Neural cell (in vitro differentiated cells): ENCODE measurements around the gene PRKG1. TPM values are rescaled to one million over a fixed set of nuclear protein-coding genes. Genes with fewer than 3 reads are reported as not detected.

Source experiments
- H2AFZ ChIP-seq: fragments of 200-600, 300-800 bp; sonication (generic), shearing (Covaris generic); 2 replicates; pipeline ENCODE4 v1.6.0; 2014; ENCODE audit warnings: low read depth, mild to moderate bottlenecking, antibody characterized with exemption, low read length, moderate library complexity
- H3F3A ChIP-seq: fragments of 200-600 bp; shearing (Covaris generic); 2 replicates; pipeline ENCODE4 v1.6.1; 2016; ENCODE audit warnings: mild to moderate bottlenecking, moderate library complexity, mixed read lengths, antibody characterized with exemption, low read length; ENCODE audit not compliant: insufficient read depth, poor library complexity, severe bottlenecking
- H3K27ac ChIP-seq: fragments of 200-600, 300-800 bp; sonication (generic), shearing (Covaris generic); 2 replicates; pipeline ENCODE4 v1.5.1; 2014; ENCODE audit warnings: mild to moderate bottlenecking, low read length, moderate library complexity
- H3K27me3 ChIP-seq: fragments of 300-800, 200-600 bp; sonication (generic), shearing (Covaris generic); 2 replicates; pipeline ENCODE4 v1.6.0; 2014; ENCODE audit warnings: mild to moderate bottlenecking, low read depth, low read length, moderate library complexity; ENCODE audit not compliant: insufficient read depth
- H3K36me3 ChIP-seq: fragments of 300-800, 200-600 bp; sonication (generic), shearing (Covaris generic); 2 replicates; pipeline ENCODE4 v1.5.1; 2014; ENCODE audit warnings: mild to moderate bottlenecking, antibody characterized with exemption, low read length, moderate library complexity; ENCODE audit not compliant: insufficient read depth
- H3K4me2 ChIP-seq: fragments of 300-800, 200-600 bp; sonication (generic), shearing (Covaris generic); 2 replicates; pipeline ENCODE4 v1.6.0; 2014; ENCODE audit warnings: mild to moderate bottlenecking, low read length
- H3K4me3 ChIP-seq: fragments of 300-800, 200-600 bp; sonication (generic), shearing (Covaris generic); 2 replicates; pipeline ENCODE4 v1.5.1; 2014; ENCODE audit warnings: mild to moderate bottlenecking, low read length, moderate library complexity
- H3K79me2 ChIP-seq: fragments of 200-600 bp; shearing (Covaris generic); replicated peaks from 2 replicates; pipeline ENCODE4 v1.6.0; 2014; ENCODE audit warnings: mild to moderate bottlenecking, low read length, moderate library complexity; ENCODE audit not compliant: insufficient read depth
- H3K9ac ChIP-seq: fragments of 300-800, 200-600 bp; sonication (generic), shearing (Covaris generic); 2 replicates; pipeline ENCODE4 v1.6.1; 2016; ENCODE audit warnings: mild to moderate bottlenecking, low read length, mixed read lengths
- H3K9me2 ChIP-seq: fragments of 200-600 bp; shearing (Covaris generic); 2 replicates; pipeline ENCODE4 v1.6.1; 2016; ENCODE audit warnings: mild to moderate bottlenecking, low read length, mixed read lengths; ENCODE audit not compliant: insufficient read depth
- H3K9me3 ChIP-seq: fragments of 200-600, 300-800 bp; sonication (generic), shearing (Covaris generic); 2 replicates; pipeline ENCODE4 v1.6.1; 2016; ENCODE audit warnings: mild to moderate bottlenecking, mixed run types, low read length, moderate library complexity, mixed read lengths
- H4K20me1 ChIP-seq: fragments of 200-600 bp; shearing (Covaris generic); 2 replicates; pipeline ENCODE4 v1.6.1; 2016; ENCODE audit warnings: mild to moderate bottlenecking, mixed run types; ENCODE audit not compliant: insufficient read depth
- EP300 ChIP-seq: fragments of 450-650 bp; conservative IDR thresholded peaks from 2 replicates; pipeline ENCODE4 v1.6.1; 2014; ENCODE audit warnings: antibody characterized with exemption, mild to moderate bottlenecking, moderate library complexity; ENCODE audit not compliant: poor library complexity, severe bottlenecking
- EZH2 ChIP-seq: fragments of 200-600, 300-800 bp; shearing (Covaris generic), sonication (generic); IDR thresholded peaks from 2 replicates; pipeline ENCODE4 v1.6.1; 2014; ENCODE audit warnings: antibody characterized with exemption, low read length, borderline replicate concordance, mild to moderate bottlenecking; ENCODE audit not compliant: insufficient read depth, poor library complexity, severe bottlenecking
- MXI1 ChIP-seq: fragments of 450-650 bp; conservative IDR thresholded peaks from 2 replicates; pipeline ENCODE4 v1.6.1; 2014; ENCODE audit warnings: antibody characterized with exemption, mild to moderate bottlenecking; ENCODE audit not compliant: poor library complexity, severe bottlenecking
- POLR2AphosphoS5 ChIP-seq: IDR thresholded peaks from 2 replicates; pipeline ENCODE4 v1.6.1; 2012
- RAD21 ChIP-seq: fragments of 450-650 bp; conservative IDR thresholded peaks from 2 replicates; pipeline ENCODE4 v1.6.1; 2014; ENCODE audit warnings: antibody characterized with exemption, mild to moderate bottlenecking, moderate library complexity
- REST ChIP-seq: IDR thresholded peaks from 2 replicates; pipeline ENCODE4 v1.6.1; 2012; ENCODE audit warnings: borderline replicate concordance
- SMC3 ChIP-seq: fragments of 450-650 bp; conservative IDR thresholded peaks from 2 replicates; pipeline ENCODE4 v1.6.1; 2014; ENCODE audit warnings: antibody characterized with exemption, mild to moderate bottlenecking, moderate library complexity; ENCODE audit not compliant: poor library complexity
- TAF1 ChIP-seq: IDR thresholded peaks from 2 replicates; pipeline ENCODE4 v1.6.1; 2012; ENCODE audit warnings: low read depth
- polyA plus RNA-seq: library from polyadenylated mRNA; depleted of rRNA; stranded (reverse); fragments of >200 nt; gene quantifications from 2 replicates; pipeline ENCODE4 v1.2.3, GENCODE V29; 2014
- TF ChIP-seq, protein P1 (sequence below): fragments of 450-650 bp; IDR thresholded peaks from 2 replicates; pipeline ENCODE4 v1.5.1; 2014; ENCODE audit warnings: antibody characterized with exemption, mild to moderate bottlenecking, moderate library complexity; ENCODE audit not compliant: poor library complexity, severe bottlenecking

PRKG1 gene
- polyA plus RNA-seq, 1 donor from 2014 or later = 2.2 TPM

- Histone ChIP-seq H3K36me3 (no peaks in the 10 kb centered on the region), H3K79me2 (no peaks in the 10 kb centered on the region), H3K9me2 (no peaks in the 10 kb centered on the region), H4K20me1 (no peaks in the 10 kb centered on the region), H3K27me3 (no peaks in the 10 kb centered on the region), H2AFZ (no peak overlapping the region), H3K9me3 (no peaks in the 10 kb centered on the region), H3K4me2 (no peak overlapping the region), H3K27ac (no peak overlapping the region), H3F3A (no peaks in the 10 kb centered on the region), H3K4me3 (no peak overlapping the region), H3K9ac (no peak overlapping the region)
- TF ChIP-seq, protein P1, sequence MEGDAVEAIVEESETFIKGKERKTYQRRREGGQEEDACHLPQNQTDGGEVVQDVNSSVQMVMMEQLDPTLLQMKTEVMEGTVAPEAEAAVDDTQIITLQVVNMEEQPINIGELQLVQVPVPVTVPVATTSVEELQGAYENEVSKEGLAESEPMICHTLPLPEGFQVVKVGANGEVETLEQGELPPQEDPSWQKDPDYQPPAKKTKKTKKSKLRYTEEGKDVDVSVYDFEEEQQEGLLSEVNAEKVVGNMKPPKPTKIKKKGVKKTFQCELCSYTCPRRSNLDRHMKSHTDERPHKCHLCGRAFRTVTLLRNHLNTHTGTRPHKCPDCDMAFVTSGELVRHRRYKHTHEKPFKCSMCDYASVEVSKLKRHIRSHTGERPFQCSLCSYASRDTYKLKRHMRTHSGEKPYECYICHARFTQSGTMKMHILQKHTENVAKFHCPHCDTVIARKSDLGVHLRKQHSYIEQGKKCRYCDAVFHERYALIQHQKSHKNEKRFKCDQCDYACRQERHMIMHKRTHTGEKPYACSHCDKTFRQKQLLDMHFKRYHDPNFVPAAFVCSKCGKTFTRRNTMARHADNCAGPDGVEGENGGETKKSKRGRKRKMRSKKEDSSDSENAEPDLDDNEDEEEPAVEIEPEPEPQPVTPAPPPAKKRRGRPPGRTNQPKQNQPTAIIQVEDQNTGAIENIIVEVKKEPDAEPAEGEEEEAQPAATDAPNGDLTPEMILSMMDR = no peak
- TF ChIP-seq TAF1 (no peak), REST (no peak), SMC3 (no peak), EP300 (no peak), EZH2 (no peak), MXI1 (no peak), POLR2AphosphoS5 (no peak), RAD21 (no peak)
These were observed 140.2 kb downstream of the PRKG1 start for GRCh38 chr10:51214207-51215196.

GRCh38 chr10:51215951-51216834 lies 141.9 kb downstream of the PRKG1 start:
- H3K4me3 ChIP-seq = no peak overlapping the region
- H3F3A ChIP-seq = no peaks in the 10 kb centered on the region
- no peaks in the 10 kb centered on the region for H3K36me3 ChIP-seq
- H2AFZ ChIP-seq = no peak overlapping the region
- H4K20me1 ChIP-seq = no peaks in the 10 kb centered on the region
- H3K27ac ChIP-seq = no peak overlapping the region
- no peaks in the 10 kb centered on the region for H3K9me3 ChIP-seq
- H3K79me2 ChIP-seq = no peaks in the 10 kb centered on the region
- no peaks in the 10 kb centered on the region for H3K9me2 ChIP-seq
- TF ChIP-seq, protein P1 = no peak
- TF ChIP-seq POLR2AphosphoS5 (no peak), MXI1 (no peak), REST (no peak), RAD21 (no peak), TAF1 (no peak), EP300 (no peak), EZH2 (no peak), SMC3 (no peak)
- H3K4me2 ChIP-seq = no peak overlapping the region
- H3K9ac ChIP-seq = no peak overlapping the region
- H3K27me3 ChIP-seq = no peaks in the 10 kb centered on the region
